NCI-H2196 (cell line): ENCODE results near the gene CRELD1.

Experiments
- DNase-seq: peaks from one replicate; lab custom pipeline; 2025; ENCODE audit not compliant: unreplicated experiment; lab: John Stamatoyannopoulos, UW

The CRELD1 gene

DNA sequence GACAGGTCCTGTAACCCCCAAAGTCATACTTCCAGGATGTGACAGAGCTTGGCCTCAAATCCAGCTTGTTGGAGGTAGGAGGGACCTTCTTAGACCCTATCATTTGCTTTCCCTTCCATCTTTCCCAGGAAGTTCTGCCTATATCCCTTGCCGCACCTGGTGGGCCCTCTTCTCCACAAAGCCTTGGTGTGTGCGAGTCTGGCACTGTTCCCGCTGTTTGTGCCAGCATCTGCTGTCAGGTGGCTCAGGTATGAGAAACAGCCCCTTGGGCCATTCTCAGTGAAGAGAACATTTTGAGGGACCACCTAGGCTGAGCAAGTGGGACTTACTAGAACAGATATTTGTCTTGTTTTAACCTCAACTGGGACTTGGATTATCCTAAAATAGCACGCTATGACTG is 29.7 kb upstream of the CRELD1 start:
- no peak for DNase-seq

DNA sequence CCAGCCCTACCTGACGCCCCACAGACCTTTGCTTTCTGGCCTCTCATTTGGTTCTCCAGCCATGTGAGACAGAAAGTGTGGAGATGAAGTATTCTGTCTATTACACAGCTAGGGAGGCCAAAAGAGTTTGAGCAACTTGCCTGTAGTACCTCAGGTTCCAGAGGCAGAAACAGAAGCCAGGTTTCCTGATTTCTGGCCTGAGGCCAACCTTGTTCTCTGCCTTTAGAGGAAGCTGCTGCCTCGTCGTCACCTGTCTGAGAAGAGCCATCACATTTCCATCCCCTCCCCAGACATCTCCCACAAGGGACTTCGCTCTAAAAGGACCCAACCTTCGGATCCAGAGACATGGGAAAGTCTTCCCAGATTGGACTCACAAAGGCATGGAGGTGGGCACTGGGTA is 27.2 kb upstream of the CRELD1 start:
- no peak for DNase-seq

DNA sequence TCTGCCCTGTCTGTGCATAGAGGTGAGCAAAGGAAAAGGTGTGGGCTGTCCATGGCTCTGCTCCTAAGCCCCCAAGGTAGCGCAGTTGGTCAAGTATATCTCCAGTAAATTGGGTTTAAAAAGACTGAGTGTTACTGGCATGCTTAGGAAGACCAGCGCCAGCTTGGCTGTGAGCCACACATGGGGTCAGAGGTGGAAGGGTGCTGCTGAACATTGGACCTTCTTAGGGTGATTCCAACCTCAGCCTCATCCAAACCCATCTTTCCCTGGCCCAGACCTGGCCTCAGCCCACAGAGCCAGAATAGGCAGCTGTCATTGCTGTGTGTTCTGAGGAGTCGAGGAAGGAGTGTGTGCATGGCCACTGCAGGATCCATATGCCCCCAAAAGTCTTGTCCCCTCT is 25.3 kb upstream of the CRELD1 start:
- no peak for DNase-seq

DNA sequence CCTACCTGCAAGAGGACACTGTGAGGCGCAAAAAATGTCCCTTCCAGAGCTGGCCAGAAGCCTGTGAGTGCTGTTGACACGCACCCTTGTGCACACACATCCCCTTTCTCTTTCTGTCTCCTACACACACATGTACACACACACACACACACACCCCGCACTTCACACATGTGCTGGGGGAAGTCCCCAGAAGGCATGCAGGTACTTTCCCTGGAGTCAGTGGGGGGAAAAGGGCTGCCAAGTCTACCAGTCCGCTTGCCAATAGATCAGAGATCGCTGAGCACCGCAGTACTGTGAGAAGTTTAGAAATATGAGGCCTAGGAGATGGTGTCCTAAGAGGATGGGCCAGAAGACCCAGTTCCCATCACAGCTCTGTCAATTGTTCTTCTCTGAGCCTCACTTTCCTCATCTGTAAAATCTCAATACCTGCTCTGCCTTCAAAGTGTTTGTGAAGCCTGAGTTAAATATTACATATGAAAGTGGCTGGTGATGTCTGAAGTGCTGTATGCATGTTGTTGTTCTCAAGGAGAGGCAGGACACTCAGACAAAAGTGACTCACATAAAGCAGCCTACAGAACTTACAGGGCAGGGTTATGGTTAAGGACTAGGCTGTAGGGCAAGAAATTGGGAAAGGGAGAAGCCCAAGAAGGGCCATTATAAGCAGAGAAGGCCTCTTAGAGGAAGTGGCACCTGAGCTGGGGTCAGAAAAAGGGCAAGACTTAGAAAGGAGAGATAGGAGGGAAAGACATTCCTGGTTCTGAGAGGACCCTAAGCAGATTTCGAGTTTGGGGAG is 24.2 kb upstream of the CRELD1 start:
- DNase-seq, result no peak

DNA sequence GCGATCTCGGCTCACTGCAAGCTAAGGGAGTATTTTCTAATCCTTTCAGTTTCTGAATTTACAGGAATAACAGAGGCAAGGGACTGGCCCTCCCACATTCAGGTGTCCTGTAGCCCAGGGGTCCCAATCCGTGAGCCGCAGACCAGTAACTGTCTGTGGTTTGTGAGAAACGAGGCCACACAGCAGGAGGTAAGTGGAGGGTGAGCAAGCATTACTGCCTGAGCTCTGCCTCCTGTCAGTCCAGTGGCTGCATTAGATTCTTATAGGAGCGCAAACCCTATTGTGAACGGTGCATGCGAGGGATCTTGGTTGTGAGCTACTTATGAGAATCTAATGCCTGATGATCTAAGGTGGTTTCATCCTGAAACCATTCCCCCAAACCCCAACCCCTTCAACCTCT is 21.8 kb upstream of the CRELD1 start:
- DNase-seq, result no peak

DNA sequence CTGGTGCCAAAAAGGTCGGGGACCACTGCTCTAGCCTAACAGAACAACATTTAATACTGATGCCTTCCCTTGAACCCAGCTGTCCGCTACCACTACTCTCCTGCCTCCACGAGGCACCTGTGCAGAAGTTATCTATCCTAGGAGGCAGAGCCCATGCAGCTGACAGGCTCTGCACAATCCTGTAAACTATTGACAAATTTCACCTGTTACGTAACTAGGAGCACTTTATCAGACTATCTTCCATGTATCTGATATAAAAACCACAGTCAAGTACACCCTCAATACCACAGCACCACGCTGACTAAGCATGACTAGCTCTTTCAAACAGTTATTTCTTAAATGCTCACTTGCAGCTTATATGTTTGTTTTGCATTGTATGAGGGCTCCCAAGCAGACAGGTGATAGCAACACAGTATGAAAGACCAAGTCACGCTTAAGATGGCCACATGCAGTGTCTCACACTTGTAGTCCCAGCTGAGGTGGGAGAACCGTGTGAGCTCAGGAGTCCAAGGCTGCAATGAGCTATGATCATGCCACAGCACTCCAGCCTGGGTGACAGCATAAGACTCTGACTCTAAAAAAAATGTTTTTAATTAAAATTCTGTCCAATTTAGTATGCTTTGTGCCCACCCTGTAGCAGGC is 21.2 kb upstream of the CRELD1 start:
- DNase-seq, result no peak

DNA sequence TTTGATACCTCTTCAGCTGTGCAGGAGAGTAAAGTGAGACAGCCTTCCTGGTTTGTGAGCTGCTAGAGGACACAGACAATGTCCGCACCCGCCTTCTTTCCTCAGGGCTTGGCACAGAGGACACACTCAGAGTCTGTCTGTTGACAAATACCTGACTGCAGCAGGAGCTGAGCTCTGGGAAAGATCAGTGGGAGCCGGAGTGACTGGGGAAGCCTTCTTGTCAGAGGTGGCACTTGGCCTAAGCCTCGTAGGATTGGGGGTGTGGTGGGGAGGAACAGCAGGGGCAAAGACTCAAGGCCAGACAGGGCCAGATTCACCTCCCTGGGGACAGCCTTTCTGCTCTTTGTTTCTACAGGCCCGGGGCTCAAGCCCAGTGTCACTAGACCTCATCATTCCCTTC is 20.0 kb upstream of the CRELD1 start:
- DNase-seq, result no peak

DNA sequence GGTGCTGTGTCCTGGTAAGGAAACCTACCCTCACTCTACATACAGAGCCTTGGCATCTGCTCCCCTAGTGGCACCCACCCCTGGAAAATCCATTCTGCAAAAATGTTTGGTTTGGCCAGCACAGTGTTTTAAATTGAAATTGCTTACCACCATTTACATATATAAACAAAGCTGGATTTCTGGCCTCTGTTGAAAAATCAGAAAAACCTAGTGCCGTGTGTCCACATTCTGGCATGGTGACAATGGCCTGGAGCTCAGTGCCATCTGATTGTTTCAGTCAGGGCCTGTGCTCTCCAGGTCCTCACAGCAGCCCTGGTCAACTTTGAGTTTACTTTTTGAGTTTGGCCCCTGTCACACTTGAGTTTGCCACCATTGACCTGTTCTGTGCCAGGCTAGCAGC is 19.6 kb upstream of the CRELD1 start:
- DNase-seq, result no peak

DNA sequence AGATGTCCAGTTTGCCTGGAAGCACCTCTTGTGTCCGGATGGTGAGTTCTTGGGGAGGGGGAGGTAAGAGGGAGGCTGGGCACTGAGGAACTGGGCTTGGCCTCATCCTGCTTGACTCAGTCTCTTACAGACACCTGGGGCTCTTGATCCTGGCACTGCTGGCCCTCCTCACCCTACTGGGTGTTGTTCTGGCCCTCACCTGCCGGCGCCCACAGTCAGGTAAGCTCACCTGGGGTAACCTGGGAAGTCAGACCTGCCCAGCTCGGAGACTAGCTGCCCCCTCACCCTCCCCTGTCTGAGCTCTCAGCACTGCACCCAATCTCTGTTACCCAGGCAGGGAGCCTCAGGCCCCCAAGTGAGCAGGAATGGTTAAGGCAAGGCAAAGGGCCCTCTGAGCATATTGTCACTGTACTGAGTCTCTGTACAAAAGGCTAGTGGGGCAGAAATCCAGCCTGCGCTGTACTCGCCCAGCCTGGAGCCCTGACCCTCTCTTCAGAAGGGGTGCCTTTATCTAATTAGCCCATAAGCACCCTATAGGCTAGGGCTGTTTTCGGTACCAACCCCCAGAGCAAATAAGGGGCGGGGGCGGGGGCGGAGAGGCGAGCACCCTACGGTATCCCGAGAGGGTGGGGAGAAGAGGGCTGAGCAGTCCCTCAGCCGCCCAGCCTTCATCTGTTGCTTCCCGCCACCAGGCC is 18.9 kb upstream of the CRELD1 start:
- no peak for DNase-seq

DNA sequence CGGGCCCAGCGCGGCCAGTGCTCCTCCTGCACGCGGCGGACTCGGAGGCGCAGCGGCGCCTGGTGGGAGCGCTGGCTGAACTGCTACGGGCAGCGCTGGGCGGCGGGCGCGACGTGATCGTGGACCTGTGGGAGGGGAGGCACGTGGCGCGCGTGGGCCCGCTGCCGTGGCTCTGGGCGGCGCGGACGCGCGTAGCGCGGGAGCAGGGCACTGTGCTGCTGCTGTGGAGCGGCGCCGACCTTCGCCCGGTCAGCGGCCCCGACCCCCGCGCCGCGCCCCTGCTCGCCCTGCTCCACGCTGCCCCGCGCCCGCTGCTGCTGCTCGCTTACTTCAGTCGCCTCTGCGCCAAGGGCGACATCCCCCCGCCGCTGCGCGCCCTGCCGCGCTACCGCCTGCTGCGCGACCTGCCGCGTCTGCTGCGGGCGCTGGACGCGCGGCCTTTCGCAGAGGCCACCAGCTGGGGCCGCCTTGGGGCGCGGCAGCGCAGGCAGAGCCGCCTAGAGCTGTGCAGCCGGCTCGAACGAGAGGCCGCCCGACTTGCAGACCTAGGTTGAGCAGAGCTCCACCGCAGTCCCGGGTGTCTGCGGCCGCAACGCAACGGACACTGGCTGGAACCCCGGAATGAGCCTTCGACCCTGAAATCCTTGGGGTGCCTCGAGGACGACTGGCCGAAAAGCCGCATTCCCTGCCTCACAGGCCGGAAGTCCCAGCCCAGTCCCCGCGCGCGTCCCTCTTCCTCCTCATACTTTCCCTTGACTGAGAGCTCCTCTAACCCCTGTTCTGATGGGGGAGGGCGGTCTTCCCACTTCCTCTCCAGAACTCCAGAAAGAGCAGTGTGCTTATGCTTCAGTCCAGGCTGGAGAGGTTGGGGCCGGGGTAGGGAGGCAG is 18.1 kb upstream of the CRELD1 start:
- DNase-seq, result no peak

DNA sequence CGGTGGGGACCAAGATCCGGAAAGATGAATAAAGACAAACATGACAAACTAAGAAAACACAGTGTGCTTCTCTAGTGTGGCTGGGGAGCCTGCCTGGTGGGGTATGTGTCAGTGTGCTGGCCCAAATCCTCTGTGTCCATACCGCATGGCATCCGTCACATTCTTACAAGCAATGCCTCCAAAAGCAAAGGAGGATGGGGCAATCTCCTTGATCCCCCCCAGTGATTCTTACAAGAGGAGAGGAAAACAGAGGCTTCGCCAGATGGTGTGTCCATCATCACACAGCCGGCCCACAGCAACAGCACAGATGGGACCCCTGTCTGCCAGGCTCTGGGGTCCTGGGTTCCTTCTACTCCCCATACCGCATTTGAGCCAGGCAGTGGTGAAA is 17.3 kb upstream of the CRELD1 start:
- no peak for DNase-seq

DNA sequence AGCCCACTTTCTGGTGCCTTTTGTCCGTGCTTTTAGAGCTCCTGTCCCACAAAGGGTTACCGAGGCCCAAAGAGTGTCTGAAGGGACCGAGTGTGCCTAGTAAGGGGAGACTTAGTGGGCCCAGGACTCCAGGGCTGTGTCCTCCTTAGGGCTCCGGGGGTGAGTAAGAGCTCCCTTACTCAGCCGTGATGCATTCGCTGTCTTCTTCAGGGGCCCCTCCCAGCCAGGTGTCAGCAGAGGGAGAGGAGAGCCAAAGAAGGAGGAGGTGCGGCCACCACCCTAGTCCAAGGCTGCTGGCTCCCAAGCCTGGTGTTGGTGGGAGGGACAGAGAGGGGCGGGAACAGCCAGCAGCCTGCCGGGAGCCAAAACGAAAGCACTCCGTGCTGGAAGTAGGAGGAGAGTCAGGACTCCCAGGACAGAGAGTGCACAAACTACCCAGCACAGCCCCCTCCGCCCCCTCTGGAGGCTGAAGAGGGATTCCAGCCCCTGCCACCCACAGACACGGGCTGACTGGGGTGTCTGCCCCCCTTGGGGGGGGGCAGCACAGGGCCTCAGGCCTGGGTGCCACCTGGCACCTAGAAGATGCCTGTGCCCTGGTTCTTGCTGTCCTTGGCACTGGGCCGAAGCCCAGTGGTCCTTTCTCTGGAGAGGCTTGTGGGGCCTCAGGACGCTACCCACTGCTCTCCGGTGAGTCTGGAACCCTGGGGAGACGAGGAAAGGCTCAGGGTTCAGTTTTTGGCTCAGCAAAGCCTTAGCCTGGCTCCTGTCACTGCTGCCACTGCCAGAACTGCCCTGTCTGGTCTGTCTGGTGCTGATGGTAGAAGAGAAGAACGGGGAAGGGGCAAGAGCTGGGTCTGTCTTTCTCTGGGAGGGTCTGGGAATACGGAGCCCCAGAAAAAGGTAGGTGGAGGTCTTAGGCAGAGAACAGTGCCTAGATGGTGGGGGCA is 16.6 kb upstream of the CRELD1 start, which contains the start of gene IL17RC:
IL17RC (plus strand) TSS at position 365 of the 947 bp plus-strand sequence; CDS start at position 583, 218 bp downstream.
- DNase-seq, result peak; percentile 72

DNA sequence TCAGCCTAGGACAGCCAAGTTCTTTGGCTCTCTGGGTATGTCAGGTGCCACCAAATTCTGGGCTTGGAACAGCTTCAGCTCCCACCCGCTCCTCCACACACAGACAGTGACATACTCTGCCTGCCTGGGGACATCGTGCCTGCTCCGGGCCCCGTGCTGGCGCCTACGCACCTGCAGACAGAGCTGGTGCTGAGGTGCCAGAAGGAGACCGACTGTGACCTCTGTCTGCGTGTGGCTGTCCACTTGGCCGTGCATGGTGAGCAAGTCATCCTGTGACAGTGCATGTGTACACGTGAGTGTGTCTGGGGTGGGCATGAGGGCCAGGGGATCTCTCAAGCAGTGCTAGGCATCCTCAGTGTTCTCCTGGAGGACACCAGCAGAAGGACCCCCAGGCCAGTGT is 15.8 kb upstream of the CRELD1 start:
- no peak for DNase-seq

DNA sequence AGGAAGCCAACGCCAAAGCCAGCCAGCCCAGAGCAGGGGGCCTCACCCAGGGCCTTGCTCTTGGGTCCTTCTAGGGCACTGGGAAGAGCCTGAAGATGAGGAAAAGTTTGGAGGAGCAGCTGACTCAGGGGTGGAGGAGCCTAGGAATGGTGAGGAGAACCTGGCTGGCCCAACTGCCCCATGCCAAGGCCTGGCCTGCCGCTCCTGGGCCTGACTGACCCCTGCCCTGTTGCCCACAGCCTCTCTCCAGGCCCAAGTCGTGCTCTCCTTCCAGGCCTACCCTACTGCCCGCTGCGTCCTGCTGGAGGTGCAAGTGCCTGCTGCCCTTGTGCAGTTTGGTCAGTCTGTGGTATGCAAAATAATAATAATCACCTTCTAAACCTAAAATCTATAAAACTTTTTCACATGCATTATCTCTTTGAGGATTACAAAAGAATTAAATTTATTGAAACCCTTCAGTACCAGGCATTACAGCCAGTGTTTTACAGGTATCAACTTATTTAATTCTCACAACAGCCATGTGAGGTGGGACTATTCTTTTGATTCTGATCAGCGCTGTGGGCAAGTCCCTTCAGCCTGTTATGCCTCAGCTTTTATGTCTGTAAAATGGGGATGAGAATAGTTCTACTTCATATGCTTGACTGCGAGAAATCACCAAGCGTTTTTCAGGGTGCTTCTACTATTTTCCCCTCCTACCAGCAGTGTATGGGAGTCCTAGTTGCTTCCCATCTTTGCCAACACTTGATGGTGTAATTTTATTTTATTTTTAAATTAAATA is 15.2 kb upstream of the CRELD1 start:
- no peak for DNase-seq

DNA sequence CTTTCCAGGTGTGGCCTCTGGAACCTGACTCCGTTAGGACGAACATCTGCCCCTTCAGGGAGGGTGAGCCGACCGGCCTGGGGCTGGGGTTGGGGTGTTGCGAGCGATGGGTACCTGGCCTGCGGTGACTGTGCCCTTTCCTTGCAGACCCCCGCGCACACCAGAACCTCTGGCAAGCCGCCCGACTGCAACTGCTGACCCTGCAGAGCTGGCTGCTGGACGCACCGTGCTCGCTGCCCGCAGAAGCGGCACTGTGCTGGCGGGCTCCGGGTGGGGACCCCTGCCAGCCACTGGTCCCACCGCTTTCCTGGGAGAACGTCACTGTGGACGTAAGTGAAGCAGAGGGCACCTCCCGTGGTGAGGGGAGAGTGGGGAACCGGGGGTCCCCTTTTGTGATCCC is 5.5 kb upstream of the CRELD1 start:
- no peak for DNase-seq

DNA sequence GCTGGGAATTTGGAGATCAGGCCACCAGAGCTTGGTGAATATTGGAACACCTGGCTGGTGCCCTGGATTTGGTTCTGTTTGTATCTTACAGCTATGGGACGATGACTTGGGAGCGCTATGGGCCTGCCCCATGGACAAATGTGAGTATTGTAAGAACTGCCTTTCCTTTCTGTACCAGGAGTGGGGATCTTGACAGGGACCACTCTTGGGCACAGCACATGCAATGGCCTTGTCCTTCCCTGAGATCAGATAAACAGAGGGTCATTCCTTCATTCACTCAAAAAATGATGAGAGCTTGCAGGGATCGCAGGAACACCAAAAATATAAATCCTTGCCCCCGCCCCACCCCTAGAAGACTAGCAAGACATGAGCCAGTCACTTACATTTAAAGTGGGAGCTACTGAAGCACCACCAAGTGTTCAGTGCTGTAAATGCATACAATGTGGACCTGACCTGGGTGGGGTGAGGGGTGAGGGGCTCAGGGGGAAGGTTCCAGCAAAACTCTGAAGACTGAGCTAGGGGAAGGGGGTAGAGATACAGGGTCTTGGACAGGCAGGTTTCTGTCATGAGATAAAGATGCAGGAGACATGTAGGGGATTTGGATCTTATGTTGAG is 2.7 kb upstream of the CRELD1 start:
- DNase-seq, result no peak

DNA sequence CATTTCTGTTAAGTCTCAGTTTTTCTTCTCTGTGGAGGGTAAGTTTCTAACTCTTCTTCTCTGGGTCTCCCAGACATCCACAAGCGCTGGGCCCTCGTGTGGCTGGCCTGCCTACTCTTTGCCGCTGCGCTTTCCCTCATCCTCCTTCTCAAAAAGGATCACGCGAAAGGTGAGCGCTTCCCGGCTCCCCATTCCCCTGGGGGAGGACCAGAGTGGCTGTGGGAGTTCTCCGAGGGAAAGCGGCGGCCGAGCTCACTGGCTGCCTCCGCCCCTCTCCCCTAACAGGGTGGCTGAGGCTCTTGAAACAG is 1.1 kb upstream of the CRELD1 start:
- DNase-seq, result no peak

DNA sequence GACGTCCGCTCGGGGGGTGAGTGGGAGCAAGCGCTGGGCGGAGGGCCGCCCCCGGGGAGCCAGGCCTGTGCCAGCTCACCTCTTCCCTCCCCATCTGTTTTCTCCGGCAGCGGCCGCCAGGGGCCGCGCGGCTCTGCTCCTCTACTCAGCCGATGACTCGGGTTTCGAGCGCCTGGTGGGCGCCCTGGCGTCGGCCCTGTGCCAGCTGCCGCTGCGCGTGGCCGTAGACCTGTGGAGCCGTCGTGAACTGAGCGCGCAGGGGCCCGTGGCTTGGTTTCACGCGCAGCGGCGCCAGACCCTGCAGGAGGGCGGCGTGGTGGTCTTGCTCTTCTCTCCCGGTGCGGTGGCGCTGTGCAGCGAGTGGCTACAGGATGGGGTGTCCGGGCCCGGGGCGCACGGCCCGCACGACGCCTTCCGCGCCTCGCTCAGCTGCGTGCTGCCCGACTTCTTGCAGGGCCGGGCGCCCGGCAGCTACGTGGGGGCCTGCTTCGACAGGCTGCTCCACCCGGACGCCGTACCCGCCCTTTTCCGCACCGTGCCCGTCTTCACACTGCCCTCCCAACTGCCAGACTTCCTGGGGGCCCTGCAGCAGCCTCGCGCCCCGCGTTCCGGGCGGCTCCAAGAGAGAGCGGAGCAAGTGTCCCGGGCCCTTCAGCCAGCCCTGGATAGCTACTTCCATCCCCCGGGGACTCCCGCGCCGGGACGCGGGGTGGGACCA is 632 bp upstream of the CRELD1 start:
- DNase-seq, result peak; percentile 65
